ENCODE results near the gene CTBP2. TPM values are rescaled to one million over a fixed set of nuclear protein-coding genes. Genes with fewer than 3 reads are reported as not detected.
A peak's percentile ranks its signal among the peaks of the same experiment; 100 is the strongest.

CTBP2 gene
- 1 to 10 TPM; 1.2 TPM for total RNA-seq

- Mint-ChIP-seq H3K36me3 (peaks cover 0 to 5% of the 10 kb centered on the region in 2 donors), H3K27ac (no peak within 1 kb of the TSS), H3K9me3 (no peaks in the 10 kb centered on the region)
- ATAC-seq: peak in 1 of 2 donors; percentile 8
- DNase-seq (ENCODE audit: low spot score in 2 of 2): no peak
Measured at GRCh38 chr10:125159932-125160855, at the start of gene CTBP2. TSS of gene CTBP2 (minus strand) at chr10:125160563.

GRCh38 chr10:125209591-125210355 is 49.4 kb upstream of the CTBP2 start:
- no peaks in the 10 kb centered on the region for H3K36me3 Mint-ChIP-seq
- no peak for ATAC-seq

GRCh38 chr10:125208854-125209565 is 48.6 kb upstream of the CTBP2 start:
- Mint-ChIP-seq H3K27ac (no peak overlapping the region), H3K36me3 (no peaks in the 10 kb centered on the region), H3K9me3 (peaks cover 0 to 9% of the 10 kb centered on the region in 2 donors)
- DNase-seq (ENCODE audit: low spot score in 2 of 2) (no peak), ATAC-seq (no peak)

More at GRCh38 chr10:125209591-125210355, 49.4 kb upstream of the CTBP2 start:
- DNase-seq (ENCODE audit: low spot score in 2 of 2): no peak
- Mint-ChIP-seq H3K9me3 (peaks cover 0 to 9% of the 10 kb centered on the region in 2 donors), H3K27ac (no peak overlapping the region)

- DNase-seq (ENCODE audit: low spot score in 2 of 2) (no peak), ATAC-seq (no peak)
- H3K9me3 Mint-ChIP-seq: peaks cover 0 to 9% of the 10 kb centered on the region in 2 donors
- H3K36me3 Mint-ChIP-seq: no peaks in the 10 kb centered on the region
- H3K27ac Mint-ChIP-seq: no peak overlapping the region
Measured at GRCh38 chr10:125206623-125207022, 46.3 kb upstream of the CTBP2 start.

GRCh38 chr10:125205431-125205830 is 45.1 kb upstream of the CTBP2 start:
- ATAC-seq (no peak), DNase-seq (ENCODE audit: low spot score in 2 of 2) (no peak)
- Mint-ChIP-seq H3K9me3 (no peaks in the 10 kb centered on the region), H3K36me3 (no peaks in the 10 kb centered on the region), H3K27ac (no peak overlapping the region)

- ATAC-seq (no peak), DNase-seq (ENCODE audit: low spot score in 2 of 2) (no peak)
- H3K27ac Mint-ChIP-seq: no peak overlapping the region
- H3K36me3 Mint-ChIP-seq: no peaks in the 10 kb centered on the region
- H3K9me3 Mint-ChIP-seq: no peaks in the 10 kb centered on the region
Measured at GRCh38 chr10:125204400-125204799, 44.0 kb upstream of the CTBP2 start.

- Mint-ChIP-seq H3K36me3 (no peaks in the 10 kb centered on the region), H3K27ac (no peak overlapping the region), H3K9me3 (no peaks in the 10 kb centered on the region)
- ATAC-seq: no peak
- no peak for DNase-seq (ENCODE audit: low spot score in 2 of 2)
Measured at GRCh38 chr10:125203186-125203800, 42.9 kb upstream of the CTBP2 start.

- DNase-seq (ENCODE audit: low spot score in 2 of 2) (no peak), ATAC-seq (no peak)
- H3K9me3 Mint-ChIP-seq: no peaks in the 10 kb centered on the region
- H3K27ac Mint-ChIP-seq: no peak overlapping the region
- H3K36me3 Mint-ChIP-seq: no peaks in the 10 kb centered on the region
Measured at GRCh38 chr10:125201791-125202622, 41.6 kb upstream of the CTBP2 start.

- no peaks in the 10 kb centered on the region for H3K9me3 Mint-ChIP-seq
- DNase-seq (ENCODE audit: low spot score in 2 of 2) (no peak), ATAC-seq (peak; percentile 67 to 83)
- H3K27ac Mint-ChIP-seq: no peak overlapping the region
- H3K36me3 Mint-ChIP-seq: no peaks in the 10 kb centered on the region
Measured at GRCh38 chr10:125201108-125201524, 40.8 kb upstream of the CTBP2 start.

GRCh38 chr10:125200396-125200795 is 40.0 kb upstream of the CTBP2 start:
- DNase-seq (ENCODE audit: low spot score in 2 of 2) (no peak), ATAC-seq (no peak)
- Mint-ChIP-seq H3K9me3 (no peaks in the 10 kb centered on the region), H3K27ac (no peak overlapping the region), H3K36me3 (no peaks in the 10 kb centered on the region)

- no peaks in the 10 kb centered on the region for H3K9me3 Mint-ChIP-seq
- ATAC-seq (no peak), DNase-seq (ENCODE audit: low spot score in 2 of 2) (no peak)
- H3K27ac Mint-ChIP-seq: no peak overlapping the region
- no peaks in the 10 kb centered on the region for H3K36me3 Mint-ChIP-seq
Measured at GRCh38 chr10:125199270-125199669, 38.9 kb upstream of the CTBP2 start.

GRCh38 chr10:125194814-125195213 is 34.5 kb upstream of the CTBP2 start:
- no peak for ATAC-seq
- no peaks in the 10 kb centered on the region for H3K36me3 Mint-ChIP-seq
- no peak overlapping the region for H3K27ac Mint-ChIP-seq
- no peaks in the 10 kb centered on the region for H3K9me3 Mint-ChIP-seq
- DNase-seq (ENCODE audit: low spot score in 2 of 2): no peak

GRCh38 chr10:125193306-125193877 is 33.0 kb upstream of the CTBP2 start:
- Mint-ChIP-seq H3K36me3 (no peaks in the 10 kb centered on the region), H3K27ac (no peak overlapping the region), H3K9me3 (no peaks in the 10 kb centered on the region)
- DNase-seq (ENCODE audit: low spot score in 2 of 2): no peak
- no peak for ATAC-seq

- H3K27ac Mint-ChIP-seq: no peak overlapping the region
- ATAC-seq (no peak), DNase-seq (ENCODE audit: low spot score in 2 of 2) (no peak)
- no peaks in the 10 kb centered on the region for H3K36me3 Mint-ChIP-seq
- H3K9me3 Mint-ChIP-seq: no peaks in the 10 kb centered on the region
Measured at GRCh38 chr10:125192620-125193019, 32.3 kb upstream of the CTBP2 start.

GRCh38 chr10:125192005-125192404 is 31.6 kb upstream of the CTBP2 start:
- Mint-ChIP-seq H3K27ac (peak overlapping the region in 1 of 2 donors; percentile 52), H3K36me3 (no peaks in the 10 kb centered on the region), H3K9me3 (no peaks in the 10 kb centered on the region)
- ATAC-seq: no peak
- DNase-seq (ENCODE audit: low spot score in 2 of 2): no peak
